Measurements from ENCODE around the gene ZNF124. TPM values are rescaled to one million over a fixed set of nuclear protein-coding genes. Genes with fewer than 3 reads are reported as not detected.

ZNF124 gene
- polyA plus RNA-seq, 2 of the 4 experiments (the other 2 are of a cell fraction), result 4.4 to 6.4 TPM

DNA sequence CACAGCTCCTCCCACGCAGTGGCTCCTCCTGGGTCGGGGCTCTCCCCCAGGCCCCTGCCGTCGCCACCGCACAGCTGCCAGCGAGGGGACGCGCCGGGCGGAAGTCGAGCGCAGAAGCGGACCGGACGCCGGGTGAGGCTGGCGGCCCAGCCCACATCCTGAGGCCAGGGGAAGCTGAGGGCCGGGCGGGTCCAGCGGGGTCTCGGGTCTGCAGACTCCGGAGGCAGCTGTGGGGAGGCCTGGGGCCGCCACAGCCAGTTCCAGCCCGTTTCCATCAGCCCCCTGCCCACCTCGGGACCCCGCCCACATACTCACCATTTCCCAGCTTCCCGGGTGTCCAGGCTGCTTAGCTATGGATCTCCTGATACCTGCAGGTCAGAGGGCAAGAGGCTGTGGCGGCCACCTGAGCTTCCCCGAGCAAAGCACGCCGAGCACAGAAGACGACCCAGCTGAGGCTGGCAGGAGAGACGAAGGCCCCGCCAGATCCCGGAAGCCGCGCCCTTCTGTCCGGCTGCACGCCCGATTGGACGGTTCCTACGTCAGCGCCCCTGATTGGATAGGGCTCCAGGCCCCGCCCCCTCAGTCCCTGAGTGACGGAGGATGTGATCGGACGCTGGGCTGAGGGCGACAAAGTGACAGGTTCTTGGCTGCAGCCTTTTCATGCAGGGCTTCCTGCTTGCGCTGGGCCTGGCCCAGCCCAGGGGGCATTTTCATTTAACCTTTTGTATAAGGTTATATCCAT lies 38.7 kb upstream of the ZNF124 start (continued):
- TF ChIP-seq, protein P1, sequence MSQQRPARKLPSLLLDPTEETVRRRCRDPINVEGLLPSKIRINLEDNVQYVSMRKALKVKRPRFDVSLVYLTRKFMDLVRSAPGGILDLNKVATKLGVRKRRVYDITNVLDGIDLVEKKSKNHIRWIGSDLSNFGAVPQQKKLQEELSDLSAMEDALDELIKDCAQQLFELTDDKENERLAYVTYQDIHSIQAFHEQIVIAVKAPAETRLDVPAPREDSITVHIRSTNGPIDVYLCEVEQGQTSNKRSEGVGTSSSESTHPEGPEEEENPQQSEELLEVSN (IDR thresholded peaks at IDR 0.05; ENCODE audit: borderline replicate concordance, low read depth), result peak; percentile 70; the same call in 1 of the 2 replicates
- TF ChIP-seq JUNB (IDR thresholded peaks at IDR 0.05), result no peak

DNA sequence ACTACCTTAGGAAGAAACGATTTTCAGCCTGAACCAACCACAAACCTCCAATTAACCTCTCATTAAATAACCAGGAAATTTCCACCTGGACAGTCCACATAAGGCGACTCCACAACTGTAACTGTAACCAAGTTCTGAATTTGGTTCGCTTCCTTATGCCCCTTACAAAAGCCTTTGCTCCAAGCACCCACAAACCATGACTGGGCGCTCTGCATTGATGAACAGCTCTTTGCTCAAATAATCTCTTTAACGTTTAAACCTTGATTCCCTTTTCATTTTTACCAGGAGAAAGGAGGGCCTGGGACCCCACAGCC lies 38.2 kb upstream of the ZNF124 start:
- Histone ChIP-seq H3K4me3 (peak overlapping the region; percentile 96), H3K27ac (peak overlapping the region; percentile 86 to 92), H3K4me2 (peak overlapping the region; percentile 89), H3K4me1 (0 out of 3 replicates have a peak, but pooled peaks cover 6% of the 10 kb centered on the region), H3K9me3 (peaks cover 44% of the 10 kb centered on the region)
- DNase-seq (ENCODE audit: low read depth in 1 of 2, low spot score in 1 of 2) (peak in 1 of 2 experiments; percentile 6), FAIRE-seq (no peak), ATAC-seq (peak; percentile 31 to 59; a peak in 5 of 6 replicates)
- no peak for TF ChIP-seq ZSCAN20 (CRISPR knock-in tag; IDR thresholded peaks at IDR 0.05)
- TF ChIP-seq, protein P2, sequence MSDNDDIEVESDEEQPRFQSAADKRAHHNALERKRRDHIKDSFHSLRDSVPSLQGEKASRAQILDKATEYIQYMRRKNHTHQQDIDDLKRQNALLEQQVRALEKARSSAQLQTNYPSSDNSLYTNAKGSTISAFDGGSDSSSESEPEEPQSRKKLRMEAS (IDR thresholded peaks at IDR 0.05), result no peak
- no peak for TF ChIP-seq ZNF302 (CRISPR knock-in tag; IDR thresholded peaks at IDR 0.05)
- TF ChIP-seq EHMT2 (IDR thresholded peaks at IDR 0.05; ENCODE audit: low read depth), result no peak
- POLR2A ChIA-PET, result interaction anchor here (0.9 to 1.3 kb wide), 3 partner anchors 131 to 278 kb away, joined by 3 to 6 read pairs (median 6); partner anchors contain the start of genes AHCTF1 and ZNF670
- CTCF ChIA-PET, result interaction anchor here (0.7 to 1.4 kb wide), 2 partner anchors 10 to 11 kb away, joined by 3 read pairs; no protein-coding TSS in a partner anchor
- 7% methylated on average over 5 of the region's 5 CpGs for WGBS (ENCODE audit: missing lambda C conversion rate)

DNA sequence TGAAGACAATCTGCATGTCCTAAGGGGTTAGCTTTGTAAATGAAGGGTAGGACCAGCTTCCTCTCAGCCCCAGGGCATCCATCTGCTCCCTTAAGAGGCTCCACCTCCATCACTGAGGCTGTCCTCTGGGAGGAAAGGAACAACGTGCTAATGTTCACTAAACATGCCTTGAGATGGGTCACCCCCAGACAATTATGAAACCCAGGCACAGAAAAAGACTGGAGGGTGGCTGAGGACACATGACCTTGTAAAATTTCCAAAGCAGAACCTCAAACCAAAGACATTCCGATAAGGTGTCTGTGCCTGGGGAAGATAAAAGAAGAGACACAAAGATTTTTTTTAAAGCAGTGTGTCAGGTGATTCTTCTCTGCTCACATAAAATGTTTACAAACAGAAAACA lies 37.6 kb upstream of the ZNF124 start:
- ATAC-seq (no peak), FAIRE-seq (no peak), DNase-seq (ENCODE audit: low read depth in 1 of 2, low spot score in 1 of 2) (no peak)
- 64% methylated on average over 2 of the region's 2 CpGs for WGBS (ENCODE audit: missing lambda C conversion rate)
- Histone ChIP-seq H3K4me3 (peak overlapping the region; percentile 96), H3K27ac (no peak overlapping the region), H3K9me3 (peaks cover 49% of the 10 kb centered on the region), H3K4me2 (peak overlapping the region; percentile 89), H3K4me1 (0 out of 3 replicates have a peak, but pooled peaks cover 6% of the 10 kb centered on the region)
- POLR2A ChIA-PET, result interaction anchor here (1.3 kb wide), 1 partner anchor 131 kb away, joined by 6 read pairs; the partner anchor contains the start of gene ZNF670
- TF ChIP-seq MAFK (IDR thresholded peaks at IDR 0.05; ENCODE audit: partially characterized antibody), result no peak
- no peak for TF ChIP-seq EP300 (IDR thresholded peaks at IDR 0.05)
- no peak for TF ChIP-seq MYC (IDR thresholded peaks at IDR 0.05; ENCODE audit: borderline replicate concordance, low read length)
- no peak for TF ChIP-seq RNF2 (IDR thresholded peaks at IDR 0.05; ENCODE audit: borderline replicate concordance, low read depth)
- no peak for TF ChIP-seq CEBPB (IDR thresholded peaks at IDR 0.05)
- TF ChIP-seq FOXS1 (CRISPR knock-in tag; IDR thresholded peaks at IDR 0.05), result no peak
- no peak for TF ChIP-seq HOXA7 (CRISPR knock-in tag; IDR thresholded peaks at IDR 0.05)
- no peak for TF ChIP-seq KDM5A (IDR thresholded peaks at IDR 0.05)
- TF ChIP-seq SREBF2 (IDR thresholded peaks at IDR 0.05), result no peak
- CTCF ChIA-PET, result no interaction called here

DNA sequence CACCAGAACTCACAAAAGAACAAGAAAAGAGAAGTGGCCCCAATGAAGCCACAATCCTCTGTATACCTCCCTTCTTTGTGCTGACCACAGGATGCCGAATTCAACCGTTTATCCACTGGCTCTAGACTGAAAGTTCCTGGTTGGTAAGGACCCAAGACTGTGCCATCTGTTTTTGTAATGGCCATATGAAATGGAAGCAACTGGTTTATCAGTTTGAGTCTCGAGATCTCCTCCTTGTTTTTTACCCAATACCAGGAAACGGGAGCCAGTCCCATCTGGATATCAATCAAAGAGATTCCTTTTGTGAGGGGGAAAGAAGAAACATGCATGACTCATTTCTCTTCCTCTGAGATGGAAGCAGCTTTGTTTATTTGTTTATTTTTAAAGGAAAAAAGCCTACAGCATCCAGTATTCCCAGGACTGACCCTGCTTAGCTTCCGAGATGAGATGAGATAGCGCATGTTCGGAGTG lies 32.4 kb upstream of the ZNF124 start:
- no peak for ATAC-seq
- Histone ChIP-seq H3K9me3 (peaks cover 55% of the 10 kb centered on the region), H3K4me1 (no peaks in the 10 kb centered on the region), H3K4me3 (no peak overlapping the region), H3K27ac (no peak overlapping the region), H3K4me2 (no peak overlapping the region)
- TF ChIP-seq RAD21 (conservative IDR thresholded peaks at IDR 0.05 in 1 of 2, IDR thresholded peaks at IDR 0.05 in 1 of 2) (no peak), NR3C1 (IDR thresholded peaks at IDR 0.05) (no peak)
- 91% methylated on average over 7 of the region's 7 CpGs for WGBS (ENCODE audit: missing lambda C conversion rate)
- POLR2A ChIA-PET, result no interaction called here
- CTCF ChIA-PET, result interaction anchor here (1.3 kb wide), 1 partner anchor 18 kb away, joined by 3 read pairs; no protein-coding TSS in a partner anchor
- no peak for DNase-seq (ENCODE audit: low read depth in 1 of 2, low spot score in 1 of 2)
- no peak for FAIRE-seq

DNA sequence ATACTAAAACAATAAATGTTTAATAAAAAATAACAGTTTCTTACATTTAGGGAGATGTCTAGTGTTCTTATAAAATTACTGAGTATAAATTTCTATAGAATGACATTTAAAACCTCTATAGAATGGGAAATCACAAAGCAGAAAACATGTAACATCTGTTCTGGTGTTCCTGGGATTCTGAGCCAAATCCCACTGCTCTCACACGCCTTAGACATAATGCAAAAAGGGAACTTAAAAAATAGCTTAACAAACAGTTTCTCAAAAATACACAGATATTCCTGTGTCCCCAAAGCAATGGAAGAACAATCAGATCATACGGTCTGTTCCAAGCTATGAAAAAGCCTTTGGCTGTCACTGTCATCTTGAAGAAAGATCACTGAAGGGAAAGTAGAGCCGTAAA lies 27.0 kb upstream of the ZNF124 start:
- FAIRE-seq (no peak), DNase-seq (ENCODE audit: low read depth in 1 of 2, low spot score in 1 of 2) (no peak), ATAC-seq (no peak)
- no peak overlapping the region for H3K4me3 ChIP-seq
- 82% methylated on average over 3 of the region's 3 CpGs for WGBS (ENCODE audit: missing lambda C conversion rate)
- no peaks in the 10 kb centered on the region for H3K4me1 ChIP-seq
- H3K27ac ChIP-seq, result no peak overlapping the region
- peaks cover 46% of the 10 kb centered on the region for H3K9me3 ChIP-seq
- ChIA-PET CTCF (interaction anchor here (1.0 kb wide), 1 partner anchor 12 kb away, joined by 3 read pairs; no protein-coding TSS in a partner anchor), POLR2A (no interaction called here)
- H3K4me2 ChIP-seq, result no peak overlapping the region
- TF ChIP-seq MAZ (IDR thresholded peaks at IDR 0.05; ENCODE audit: borderline replicate concordance, low read depth, low read length) (no peak), ZC3H11A (IDR thresholded peaks at IDR 0.05) (no peak), TFCP2L1 (CRISPR knock-in tag; IDR thresholded peaks at IDR 0.05) (no peak), HOXA7 (CRISPR knock-in tag; IDR thresholded peaks at IDR 0.05) (no peak), TP53 (CRISPR knock-in tag; IDR thresholded peaks at IDR 0.05) (no peak), SREBF2 (IDR thresholded peaks at IDR 0.05) (no peak), FOSB (CRISPR knock-in tag; IDR thresholded peaks at IDR 0.05) (no peak), CHD4 (IDR thresholded peaks at IDR 0.05; ENCODE audit: borderline replicate concordance) (no peak), CEBPB (IDR thresholded peaks at IDR 0.05) (no peak), ZFP36 (IDR thresholded peaks at IDR 0.05; ENCODE audit: borderline replicate concordance, partially characterized antibody) (no peak)
- TF ChIP-seq, protein P3, sequence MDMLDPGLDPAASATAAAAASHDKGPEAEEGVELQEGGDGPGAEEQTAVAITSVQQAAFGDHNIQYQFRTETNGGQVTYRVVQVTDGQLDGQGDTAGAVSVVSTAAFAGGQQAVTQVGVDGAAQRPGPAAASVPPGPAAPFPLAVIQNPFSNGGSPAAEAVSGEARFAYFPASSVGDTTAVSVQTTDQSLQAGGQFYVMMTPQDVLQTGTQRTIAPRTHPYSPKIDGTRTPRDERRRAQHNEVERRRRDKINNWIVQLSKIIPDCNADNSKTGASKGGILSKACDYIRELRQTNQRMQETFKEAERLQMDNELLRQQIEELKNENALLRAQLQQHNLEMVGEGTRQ (IDR thresholded peaks at IDR 0.05), result no peak
- TF ChIP-seq, protein P4, sequence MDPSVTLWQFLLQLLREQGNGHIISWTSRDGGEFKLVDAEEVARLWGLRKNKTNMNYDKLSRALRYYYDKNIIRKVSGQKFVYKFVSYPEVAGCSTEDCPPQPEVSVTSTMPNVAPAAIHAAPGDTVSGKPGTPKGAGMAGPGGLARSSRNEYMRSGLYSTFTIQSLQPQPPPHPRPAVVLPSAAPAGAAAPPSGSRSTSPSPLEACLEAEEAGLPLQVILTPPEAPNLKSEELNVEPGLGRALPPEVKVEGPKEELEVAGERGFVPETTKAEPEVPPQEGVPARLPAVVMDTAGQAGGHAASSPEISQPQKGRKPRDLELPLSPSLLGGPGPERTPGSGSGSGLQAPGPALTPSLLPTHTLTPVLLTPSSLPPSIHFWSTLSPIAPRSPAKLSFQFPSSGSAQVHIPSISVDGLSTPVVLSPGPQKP (IDR thresholded peaks at IDR 0.05; ENCODE audit: low read depth, low read length), result no peak
